Body of pancreas (tissue), 4 donors: ENCODE data around the gene GTF2E1.

Experiments used
- CTCF ChIP-seq, 7 experiments: fragments of 450-650 bp in 4 of 7; fragments of 200-600 bp in 3 of 7; sonication (generic) in 3 of 7; IDR thresholded peaks; one replicate each; pipeline ENCODE4 v1.5.1; 2016 to 2019; ENCODE audit warnings: antibody characterized with exemption in 7 of 7
- POLR2A ChIP-seq, 3 donors: fragments of 450-650 bp; IDR thresholded peaks; one replicate each; pipeline ENCODE4 v1.6.1; 2016; ENCODE audit warnings: antibody characterized with exemption in 3 of 3, mild to moderate bottlenecking in 2 of 3

DNA sequence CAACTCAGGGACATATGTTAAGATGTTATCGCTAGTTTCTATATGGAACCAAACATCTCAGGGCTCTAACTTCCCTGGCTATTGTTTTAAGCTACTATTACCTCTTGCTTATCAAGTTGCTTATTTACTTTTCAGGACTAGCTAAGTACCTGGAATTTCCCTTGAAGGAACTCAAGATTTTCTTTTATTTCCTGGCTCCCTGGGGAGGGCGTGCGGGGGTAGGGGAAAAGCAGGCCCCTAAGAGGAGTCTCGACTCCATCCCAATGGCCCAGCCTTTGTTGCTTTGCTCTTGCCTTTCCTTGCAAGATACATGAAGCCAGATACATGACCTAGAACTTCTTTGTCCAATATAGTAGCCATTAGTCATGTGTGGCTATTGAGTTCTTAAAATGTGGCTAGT lies 88.5 kb downstream of the GTF2E1 start:
- TF ChIP-seq POLR2A (IDR thresholded peaks at IDR 0.05) (no peak), CTCF (IDR thresholded peaks at IDR 0.05) (no peak)
